OCI-LY7 (cell line): Measurements from ENCODE around the gene PRKG1. TPM values are rescaled to one million over a fixed set of nuclear protein-coding genes. Genes with fewer than 3 reads are reported as not detected.

Experiments
- Bru-seq: library from RNA; stranded (reverse); fragments of 400-500 nt; gene quantifications from one replicate; lab custom pipeline; 2021; lab: Mats Ljungman, UMichigan
- BruChase-seq, 2 experiments: library from RNA; stranded (reverse); fragments of 400-500 nt; gene quantifications; one replicate each; lab custom pipeline; 2021; lab: Mats Ljungman, UMichigan
- BruUV-seq: library from RNA; stranded (reverse); fragments of 400-500 nt; replicated peaks from 2 replicates; lab custom pipeline; 2021; lab: Mats Ljungman, UMichigan
- CTCF ChIA-PET: fragments of 300-600 bp; sonication (Branson Sonifier 250); formaldehyde crosslinking; loops from one replicate; lab custom pipeline; 2022; ENCODE audit warnings: antibody characterized with exemption; ENCODE audit not compliant: unreplicated experiment; lab: Charles Lee
- POLR2A ChIA-PET: fragments of 300-600 bp; sonication (Branson Sonifier 250); formaldehyde crosslinking; loops from one replicate; lab custom pipeline; 2022; ENCODE audit warnings: antibody characterized with exemption; lab: Charles Lee
- DNase-seq: peaks from one replicate; pipeline ENCODE4 v3.0.0-alpha.2; 2015; ENCODE audit warnings: low spot score
- H2AFZ ChIP-seq: fragments of 200-600 bp; sonication (generic), shearing (Covaris generic); 2 replicates; pipeline ENCODE4 v1.6.1; 2014; ENCODE audit warnings: mild to moderate bottlenecking, antibody characterized with exemption, low read length, moderate library complexity
- H3K27ac ChIP-seq: fragments of 200-600 bp; sonication (generic); 2 replicates; pipeline ENCODE4 v1.5.1; 2014; ENCODE audit warnings: mixed run types, low read depth, mild to moderate bottlenecking, moderate library complexity, low read length, inconsistent platforms; ENCODE audit not compliant: poor library complexity, severe bottlenecking
- H3K36me3 ChIP-seq: fragments of 200-600 bp; sonication (generic); 2 replicates; pipeline ENCODE4 v1.6.1; 2014; ENCODE audit warnings: mild to moderate bottlenecking, antibody characterized with exemption, low read length, moderate library complexity, mixed read lengths; ENCODE audit not compliant: insufficient read depth
- H3K4me1 ChIP-seq: fragments of 200-600 bp; sonication (generic); 2 replicates; pipeline ENCODE4 v1.5.1; 2014; ENCODE audit warnings: mild to moderate bottlenecking, low read length; ENCODE audit not compliant: insufficient read depth, poor library complexity, severe bottlenecking
- H3K4me2 ChIP-seq: fragments of 200-600 bp; sonication (generic); 2 replicates; pipeline ENCODE4 v1.6.1; 2014; ENCODE audit warnings: mild to moderate bottlenecking, low read length
- H3K4me3 ChIP-seq: fragments of 200-600 bp; sonication (generic); 2 replicates; pipeline ENCODE4 v1.5.1; 2014; ENCODE audit warnings: mild to moderate bottlenecking, low read depth, low read length; ENCODE audit not compliant: poor library complexity, severe bottlenecking
- H3K79me2 ChIP-seq: fragments of 200-600 bp; sonication (generic); 2 replicates; pipeline ENCODE4 v1.6.1; 2016; ENCODE audit warnings: low read depth, mild to moderate bottlenecking, low read length, moderate library complexity, mixed read lengths; ENCODE audit not compliant: insufficient read depth
- H3K9me2 ChIP-seq: fragments of 200-600 bp; sonication (generic); 2 replicates; pipeline ENCODE4 v1.6.1; 2016; ENCODE audit warnings: mild to moderate bottlenecking, low read length, mixed read lengths; ENCODE audit not compliant: insufficient read depth
- H3K9me3 ChIP-seq: fragments of 200-600 bp; sonication (generic); 2 replicates; pipeline ENCODE4 v1.6.1; 2014; ENCODE audit warnings: mild to moderate bottlenecking, mixed run types, low read length, mixed read lengths
- H4K20me1 ChIP-seq: fragments of 200-600 bp; sonication (generic); 2 replicates; pipeline ENCODE4 v1.6.1; 2014; ENCODE audit warnings: mild to moderate bottlenecking, antibody characterized with exemption, low read length, moderate library complexity, mixed read lengths; ENCODE audit not compliant: insufficient read depth
- CTCF ChIP-seq: fragments of 200-600 bp; sonication (generic); conservative IDR thresholded peaks from 2 replicates; pipeline ENCODE4 v1.5.1; 2014; ENCODE audit warnings: mild to moderate bottlenecking, antibody characterized with exemption, low read length, moderate library complexity, mixed read lengths
- EZH2phosphoT487 ChIP-seq: fragments of 200-600 bp; sonication (generic); IDR thresholded peaks from 2 replicates; pipeline ENCODE4 v1.6.1; 2018; ENCODE audit warnings: low read depth, borderline replicate concordance, mild to moderate bottlenecking, mixed run types, antibody characterized with exemption, low read length, moderate library complexity, mixed read lengths
- intact Hi-C: fragments of 100-400 bp; cut with micrococcal nuclease; formaldehyde crosslinking; loops from one replicate; pipeline ENCODE4 v1.10.0; 2022; ENCODE audit not compliant: unreplicated experiment
- long read RNA-seq: library from polyadenylated mRNA; stranded (forward); transcript quantifications from one replicate; pipeline ENCODE4 v2.0.0, GENCODE V29; 2022
- total RNA-seq, 2 experiments: library from RNA; depleted of rRNA in 1 of 2; stranded (reverse); fragments of >200 nt in 1 of 2; shearing (Covaris generic) in 1 of 2; gene quantifications; 2 replicates each; pipeline ENCODE4 v1.2.3, GENCODE V29; 2014 to 2022

Gene PRKG1
- total RNA-seq (2014; rRNA removed; shearing (Covaris generic)) (not detected in 2 replicates), total RNA-seq (2022) (not detected in 2 replicates), Bru-seq, nascent RNA (percentile 4 among the genes with signal in this experiment), BruChase-seq, experiment 1, labeled RNA remaining after a 6-hour chase (percentile 2 among the genes with signal in this experiment), BruChase-seq, experiment 2, labeled RNA remaining after a 2-hour chase (percentile 1 among the genes with signal in this experiment)
- long read RNA-seq, partial matches to known transcripts, result 0 of 1 reads
- long read RNA-seq, other reads (novel, unspliced or antisense), result 1 of 1 reads

- POLR2A ChIA-PET, result no interaction called here
- CTCF ChIA-PET, result no interaction called here
These were observed at the start of gene PRKG1 for GRCh38 chr10:51074238-51075028. PRKG1 (plus strand) TSS chr10:51074487.

GRCh38 chr10:51028420-51028819 lies 45.9 kb upstream of the PRKG1 start:
- Histone ChIP-seq H3K9me2 (no peaks in the 10 kb centered on the region), H3K9me3 (no peaks in the 10 kb centered on the region), H3K36me3 (no peaks in the 10 kb centered on the region), H2AFZ (no peak overlapping the region), H3K79me2 (no peaks in the 10 kb centered on the region), H3K27ac (no peak overlapping the region), H4K20me1 (no peaks in the 10 kb centered on the region), H3K4me2 (no peak overlapping the region), H3K4me3 (no peak overlapping the region), H3K4me1 (no peaks in the 10 kb centered on the region)
- ChIA-PET CTCF (no interaction called here), POLR2A (interaction anchor here (0.6 kb wide), 1 partner anchor 23 kb away, joined by 3 read pairs; no protein-coding TSS in a partner anchor)
- DNase-seq, result no peak
- BruUV-seq, result no TSS peak
- TF ChIP-seq EZH2phosphoT487, result no peak
- TF ChIP-seq CTCF, result no peak
- intact Hi-C loops, result no loop called here

More at GRCh38 chr10:51074238-51075028, at the start of gene PRKG1:
- intact Hi-C loops, result no loop called here
- H3K9me2 ChIP-seq, result no peaks in the 10 kb centered on the region
- no peak within 1 kb of the TSS for H3K27ac ChIP-seq
- H2AFZ ChIP-seq, result no peak within 1 kb of the TSS
- no peaks in the 10 kb centered on the region for H3K4me1 ChIP-seq
- H4K20me1 ChIP-seq, result no peaks in the 10 kb centered on the region
- H3K4me2 ChIP-seq, result no peak within 1 kb of the TSS
- TF ChIP-seq CTCF (no peak), EZH2phosphoT487 (no peak)
- H3K36me3 ChIP-seq, result no peaks in the 10 kb centered on the region
- BruUV-seq, result no TSS peak
- no peak within 1 kb of the TSS for H3K4me3 ChIP-seq
- H3K79me2 ChIP-seq, result no peaks in the 10 kb centered on the region
- no peak for DNase-seq
- no peaks in the 10 kb centered on the region for H3K9me3 ChIP-seq
